Measurements from ENCODE around the gene NCS1.

GRCh38 chr9:130165579-130165978 is 6.6 kb upstream of the NCS1 start:
- TF ChIP-seq CTCF (conservative IDR thresholded peaks at IDR 0.05 in 1 of 2, IDR thresholded peaks at IDR 0.05 in 1 of 2; ENCODE audit: low read depth in 1 of 2, low read length in 2 of 2) (no peak), EZH2 (IDR thresholded peaks at IDR 0.05; ENCODE audit: low read length, missing control alignments) (no peak)

All from fibroblast of lung (primary cell).